ENCODE measurements around the gene COX4I2.

COX4I2 gene

DNA sequence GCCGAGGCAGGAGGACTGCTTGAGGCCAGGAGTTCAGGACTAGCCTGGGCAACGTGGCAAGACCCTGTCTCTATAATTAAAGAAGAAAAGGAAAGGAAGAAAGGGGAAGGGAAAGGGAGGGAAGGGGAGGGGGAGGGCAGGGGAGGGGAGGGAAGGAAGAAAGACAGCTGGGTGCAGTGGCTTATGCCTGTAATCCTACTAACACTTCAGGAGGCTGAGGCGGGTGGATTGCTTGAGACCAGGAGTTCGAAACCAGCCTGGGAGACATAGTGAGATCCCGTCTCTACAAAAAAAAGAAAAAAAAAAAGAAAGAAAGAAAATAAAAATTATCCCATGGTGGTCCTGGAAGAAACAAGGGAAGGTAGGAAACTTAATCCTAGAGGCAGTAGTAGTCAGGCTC is 51.4 kb downstream of the COX4I2 start:
- in situ Hi-C loops (cut with MboI; ENCODE audit: low sequenced_read_pairs, unreplicated experiment), result no loop called here
- no peak for DNase-seq (ENCODE audit: low spot score)
- TF ChIP-seq CTCF (IDR thresholded peaks at IDR 0.05; ENCODE audit: borderline replicate concordance, control extremely low read depth, extremely low read depth, insufficient read depth, missing control alignments), result no peak

DNA sequence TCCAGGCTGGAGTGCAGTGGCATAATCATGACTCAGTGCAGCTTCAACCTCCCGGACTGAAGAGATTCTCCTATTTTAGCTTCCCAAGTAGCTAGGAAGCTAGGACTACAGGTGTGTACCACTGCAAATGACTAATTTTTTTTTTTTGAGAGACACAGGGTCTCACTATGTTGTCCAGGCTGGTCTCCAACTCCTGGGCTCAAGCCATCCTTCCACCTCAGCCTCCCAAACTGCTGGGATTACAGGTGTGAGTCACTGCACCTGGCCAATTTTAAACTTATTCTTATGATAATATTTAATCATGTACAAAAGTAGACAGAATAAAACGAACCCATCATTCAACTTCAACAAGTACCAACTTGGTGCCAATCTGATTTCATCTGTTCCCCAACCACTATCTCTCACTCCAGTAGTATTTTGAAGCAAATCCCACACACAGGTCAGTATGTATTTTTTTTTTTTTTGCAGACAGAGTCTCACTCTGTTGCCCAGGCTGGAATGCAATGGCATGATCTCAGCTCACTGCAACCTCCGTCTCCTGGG is 52.5 kb downstream of the COX4I2 start:
- in situ Hi-C loops (cut with MboI; ENCODE audit: low sequenced_read_pairs, unreplicated experiment), result no loop called here
- no peak for DNase-seq (ENCODE audit: low spot score)
- no peak for TF ChIP-seq CTCF (IDR thresholded peaks at IDR 0.05; ENCODE audit: borderline replicate concordance, control extremely low read depth, extremely low read depth, insufficient read depth, missing control alignments)

DNA sequence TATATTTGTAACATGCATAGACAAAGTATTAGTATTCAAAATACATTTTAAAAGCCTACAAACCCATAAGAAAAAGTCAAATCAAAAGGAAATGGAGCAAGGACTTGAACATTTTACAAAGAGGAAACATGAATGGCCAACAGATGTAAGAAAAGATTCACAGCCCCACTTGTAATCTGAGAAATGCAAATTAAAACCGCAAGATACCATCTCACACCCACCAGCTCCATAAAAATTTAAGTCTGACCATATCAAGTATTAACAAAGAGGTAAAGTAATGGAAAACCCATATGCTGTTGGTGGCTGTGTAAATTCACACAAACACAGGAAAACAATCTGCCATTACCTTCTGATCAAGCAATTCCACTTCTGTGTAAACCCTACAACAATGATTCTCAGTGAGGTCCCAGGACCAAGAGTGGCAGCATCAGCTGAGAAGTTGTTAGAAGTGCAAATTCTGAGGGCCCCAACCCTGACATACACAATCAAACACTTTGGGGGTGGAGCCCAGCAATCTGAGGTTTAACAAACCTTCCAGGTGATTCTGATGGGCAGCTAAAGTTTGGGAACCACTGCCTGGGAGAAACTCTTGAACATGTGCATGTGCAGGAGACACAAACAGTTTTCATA is 54.0 kb downstream of the COX4I2 start:
- TF ChIP-seq CTCF (IDR thresholded peaks at IDR 0.05; ENCODE audit: borderline replicate concordance, control extremely low read depth, extremely low read depth, insufficient read depth, missing control alignments), result no peak
- in situ Hi-C loops (cut with MboI; ENCODE audit: low sequenced_read_pairs, unreplicated experiment), result no loop called here
- peak; percentile 43 for DNase-seq (ENCODE audit: low spot score)

DNA sequence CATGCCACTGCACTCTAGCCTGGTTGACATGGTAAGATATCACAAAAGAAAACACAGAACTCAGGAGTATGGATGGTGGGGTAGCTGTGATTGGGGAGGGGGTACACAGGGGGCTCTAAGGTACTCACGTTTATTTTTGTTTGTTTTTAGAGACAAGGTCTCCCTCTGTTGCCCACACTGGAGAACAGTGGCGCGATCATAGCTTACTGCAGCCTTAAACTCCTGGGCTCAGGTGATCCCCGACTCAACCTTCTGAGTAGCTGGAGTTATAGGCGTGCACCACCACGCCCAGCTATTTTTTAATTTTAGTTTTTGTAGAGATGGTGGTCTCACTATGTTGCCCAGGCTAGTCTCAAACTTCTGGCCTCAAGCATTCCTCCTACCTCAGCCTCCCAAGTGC is 55.7 kb downstream of the COX4I2 start:
- in situ Hi-C loops (cut with MboI; ENCODE audit: low sequenced_read_pairs, unreplicated experiment), result no loop called here
- TF ChIP-seq CTCF (IDR thresholded peaks at IDR 0.05; ENCODE audit: borderline replicate concordance, control extremely low read depth, extremely low read depth, insufficient read depth, missing control alignments), result no peak
- no peak for DNase-seq (ENCODE audit: low spot score)

- TF ChIP-seq CTCF (IDR thresholded peaks at IDR 0.05; ENCODE audit: borderline replicate concordance, control extremely low read depth, extremely low read depth, insufficient read depth, missing control alignments), result no peak
- DNase-seq (ENCODE audit: low spot score), result no peak
- in situ Hi-C loops (cut with MboI; ENCODE audit: low sequenced_read_pairs, unreplicated experiment), result no loop called here
Measured at GRCh38 chr20:31693987-31694661, 56.4 kb downstream of the COX4I2 start.
